Measurements from ENCODE around the gene NR2F2.

NR2F2 gene

GRCh38 chr15:96339619-96340347, 9.3 kb downstream of the NR2F2 start:
- peak; percentile 39 for DNase-seq (ENCODE audit: low read depth)
- H3K4me3 ChIP-seq (replicated peaks; ENCODE audit: low read depth, low read length): peak overlapping the region; percentile 68
- no peak for TF ChIP-seq CTCF (IDR thresholded peaks at IDR 0.05; ENCODE audit: low read length, missing control alignments)

- H3K4me3 ChIP-seq (replicated peaks; ENCODE audit: low read depth, low read length): peak overlapping the region; percentile 68
- no peak for TF ChIP-seq CTCF (IDR thresholded peaks at IDR 0.05; ENCODE audit: low read length, missing control alignments)
Measured at GRCh38 chr15:96340348-96340597, 9.8 kb downstream of the NR2F2 start.

GRCh38 chr15:96340598-96341512, 10.4 kb downstream of the NR2F2 start:
- H3K4me3 ChIP-seq (replicated peaks; ENCODE audit: low read depth, low read length): peak overlapping the region; percentile 68
- DNase-seq (ENCODE audit: low read depth): peak; percentile 73

More at GRCh38 chr15:96340348-96340597, 9.8 kb downstream of the NR2F2 start:
- DNase-seq (ENCODE audit: low read depth): no peak

GRCh38 chr15:96341513-96342405, 11.3 kb downstream of the NR2F2 start:
- peak; percentile 50 for DNase-seq (ENCODE audit: low read depth)

More at GRCh38 chr15:96340598-96341512, 10.4 kb downstream of the NR2F2 start:
- TF ChIP-seq CTCF (IDR thresholded peaks at IDR 0.05; ENCODE audit: low read length, missing control alignments): no peak

GRCh38 chr15:96342406-96343112, 12.1 kb downstream of the NR2F2 start:
- peak overlapping the region; percentile 68 for H3K4me3 ChIP-seq (replicated peaks; ENCODE audit: low read depth, low read length)
- no peak for TF ChIP-seq CTCF (IDR thresholded peaks at IDR 0.05; ENCODE audit: low read length, missing control alignments)
- DNase-seq (ENCODE audit: low read depth): peak; percentile 27

More at GRCh38 chr15:96341513-96342405, 11.3 kb downstream of the NR2F2 start:
- peak overlapping the region; percentile 68 for H3K4me3 ChIP-seq (replicated peaks; ENCODE audit: low read depth, low read length)
- no peak for TF ChIP-seq CTCF (IDR thresholded peaks at IDR 0.05; ENCODE audit: low read length, missing control alignments)
